WTC11 (cell line): ENCODE measurements around the gene HOXB1. TPM values are rescaled to one million over a fixed set of nuclear protein-coding genes. Genes with fewer than 3 reads are reported as not detected.

Experiments
- ATAC-seq: fragments of 200-7000 bp; cut with Tn5 transposase; 2 replicates; pipeline ENCODE4 v1.10.0; 2021; ENCODE audit warnings: mild to moderate bottlenecking, moderate library complexity
- CTCF ChIA-PET: fragments of 300-600 bp; sonication (Branson Sonifier 250); formaldehyde crosslinking; loops from one replicate; lab custom pipeline; 2021; ENCODE audit warnings: antibody characterized with exemption; lab: Charles Lee
- POLR2A ChIA-PET: fragments of 350-600 bp; sonication (Branson Sonifier 250); formaldehyde crosslinking; loops from one replicate; lab custom pipeline; 2021; ENCODE audit warnings: antibody characterized with exemption; lab: Charles Lee
- DNase-seq: peaks from one replicate; pipeline ENCODE4 v3.0.0; 2021; ENCODE audit warnings: low spot score
- H3K27ac Mint-ChIP-seq: 2 replicates; pipeline ENCODE4 v1.8.0; 2021; ENCODE audit warnings: mixed read lengths
- H3K27me3 Mint-ChIP-seq: 2 replicates; pipeline ENCODE4 v1.8.0; 2021; ENCODE audit warnings: low read depth, mild to moderate bottlenecking, moderate library complexity, mixed read lengths
- H3K36me3 Mint-ChIP-seq: 2 replicates; pipeline ENCODE4 v1.8.0; 2021; ENCODE audit warnings: mixed read lengths
- H3K4me1 Mint-ChIP-seq: 2 replicates; pipeline ENCODE4 v1.8.0; 2022; ENCODE audit warnings: mixed read lengths
- H3K4me3 Mint-ChIP-seq: 2 replicates; pipeline ENCODE4 v1.8.0; 2021; ENCODE audit warnings: mild to moderate bottlenecking, moderate library complexity, mixed read lengths
- H3K9me3 Mint-ChIP-seq: 2 replicates; pipeline ENCODE4 v1.8.0; 2021; ENCODE audit warnings: mixed read lengths
- GABPB1 ChIP-seq: sonication (generic); formaldehyde crosslinking; IDR thresholded peaks from 2 replicates; pipeline ENCODE4 v1.8.1; 2023; ENCODE audit warnings: mild to moderate bottlenecking, missing genetic modification reagents
- GTF2I ChIP-seq: fragments of 250-450 bp; sonication (Bioruptor Pico); conservative IDR thresholded peaks from 2 replicates; pipeline ENCODE4 v1.4.0; 2021; ENCODE audit warnings: mild to moderate bottlenecking
- IRF2 ChIP-seq: sonication (generic); formaldehyde crosslinking; IDR thresholded peaks from 2 replicates; pipeline ENCODE4 v1.8.0; 2022; ENCODE audit warnings: low read depth, missing genetic modification reagents, borderline replicate concordance
- KAT7 ChIP-seq: sonication (generic); formaldehyde crosslinking; IDR thresholded peaks from 2 replicates; pipeline ENCODE4 v1.8.1; 2023; ENCODE audit warnings: missing genetic modification reagents, mild to moderate bottlenecking, borderline replicate concordance
- NFE2L1 ChIP-seq: sonication (generic); formaldehyde crosslinking; IDR thresholded peaks from 2 replicates; pipeline ENCODE4 v1.8.1; 2023; ENCODE audit warnings: missing genetic modification reagents
- NR2C2 ChIP-seq: sonication (generic); formaldehyde crosslinking; IDR thresholded peaks from 2 replicates; pipeline ENCODE4 v1.8.0; 2022; ENCODE audit warnings: mild to moderate bottlenecking, missing genetic modification reagents
- NR3C1 ChIP-seq: sonication (generic); formaldehyde crosslinking; conservative IDR thresholded peaks from 2 replicates; pipeline ENCODE4 v1.8.1; 2023; ENCODE audit warnings: low read depth, mild to moderate bottlenecking, missing genetic modification reagents
- PRRX2 ChIP-seq: fragments of 250-450 bp; sonication (Bioruptor Pico); IDR thresholded peaks from 2 replicates; pipeline ENCODE4 v1.8.0; 2021; ENCODE audit warnings: mild to moderate bottlenecking
- ZNF232 ChIP-seq: sonication (generic); formaldehyde crosslinking; IDR thresholded peaks from 2 replicates; pipeline ENCODE4 v1.8.0; 2022; ENCODE audit warnings: mild to moderate bottlenecking, missing genetic modification reagents
- total RNA-seq: library from RNA; stranded (reverse); gene quantifications from 3 replicates; pipeline ENCODE4 v1.2.3, GENCODE V29; 2021
- TF ChIP-seq, protein P1 (sequence below): sonication (generic); formaldehyde crosslinking; IDR thresholded peaks from 2 replicates; pipeline ENCODE4 v1.8.1; 2023; ENCODE audit warnings: mild to moderate bottlenecking, missing genetic modification reagents, moderate library complexity
- TF ChIP-seq, protein P2 (sequence below): fragments of 250-450 bp; sonication (Bioruptor Pico); conservative IDR thresholded peaks from 2 replicates; pipeline ENCODE4 v1.9.0; 2021; ENCODE audit warnings: mild to moderate bottlenecking
- TF ChIP-seq, protein P3 (sequence below): sonication (generic); formaldehyde crosslinking; IDR thresholded peaks from 2 replicates; pipeline ENCODE4 v1.8.0; 2022; ENCODE audit warnings: mild to moderate bottlenecking, missing genetic modification reagents
- TF ChIP-seq, protein P4 (sequence below): sonication (generic); formaldehyde crosslinking; IDR thresholded peaks from 2 replicates; pipeline ENCODE4 v1.8.0; 2022; ENCODE audit warnings: missing genetic modification reagents
- TF ChIP-seq, protein P5 (sequence below): sonication (generic); formaldehyde crosslinking; IDR thresholded peaks from 2 replicates; pipeline ENCODE4 v1.8.0; 2023; ENCODE audit warnings: missing genetic modification reagents
- TF ChIP-seq, protein P6 (sequence below): sonication (generic); formaldehyde crosslinking; IDR thresholded peaks from 2 replicates; pipeline ENCODE4 v1.8.0; 2022; ENCODE audit warnings: mild to moderate bottlenecking, missing genetic modification reagents
- TF ChIP-seq, protein P7 (sequence below): sonication (generic); formaldehyde crosslinking; IDR thresholded peaks from 2 replicates; pipeline ENCODE4 v1.8.1; 2022; ENCODE audit warnings: mild to moderate bottlenecking, moderate library complexity, missing genetic modification reagents

HOXB1 gene
- total RNA-seq, 1 experiment from 2014 or later, result 0.63 TPM

DNA sequence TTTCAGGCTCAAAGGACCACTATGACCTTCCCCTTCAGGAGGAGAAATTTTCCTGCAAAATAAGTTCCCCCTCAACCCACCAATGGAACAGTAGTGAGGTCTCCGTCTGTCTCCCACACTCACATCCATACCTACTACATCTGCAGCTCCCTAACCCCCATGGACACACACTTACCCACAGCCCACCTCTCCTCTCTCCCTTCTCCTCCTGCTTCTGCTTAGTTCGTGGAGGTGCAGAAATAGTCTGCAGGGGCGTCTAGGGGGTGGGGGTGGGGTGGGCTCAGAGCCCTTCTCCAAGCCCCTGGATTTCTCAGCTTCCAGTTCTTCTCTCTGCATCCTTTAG lies 38.4 kb upstream of the HOXB1 start:
- no peaks in the 10 kb centered on the region for H3K9me3 Mint-ChIP-seq
- H3K36me3 Mint-ChIP-seq, result no peaks in the 10 kb centered on the region
- CTCF ChIA-PET, result interaction anchor here (0.8 to 1.1 kb wide), 2 partner anchors 18 to 67 kb away, joined by 3 to 4 read pairs; no protein-coding TSS in a partner anchor
- POLR2A ChIA-PET, result no interaction called here
- H3K27ac Mint-ChIP-seq, result no peak overlapping the region
- peaks cover 33% of the 10 kb centered on the region for H3K4me1 Mint-ChIP-seq
- no peak for DNase-seq
- H3K4me3 Mint-ChIP-seq, result no peak overlapping the region
- no peaks in the 10 kb centered on the region for H3K27me3 Mint-ChIP-seq
- no peak for ATAC-seq
- TF ChIP-seq PRRX2, result no peak

DNA sequence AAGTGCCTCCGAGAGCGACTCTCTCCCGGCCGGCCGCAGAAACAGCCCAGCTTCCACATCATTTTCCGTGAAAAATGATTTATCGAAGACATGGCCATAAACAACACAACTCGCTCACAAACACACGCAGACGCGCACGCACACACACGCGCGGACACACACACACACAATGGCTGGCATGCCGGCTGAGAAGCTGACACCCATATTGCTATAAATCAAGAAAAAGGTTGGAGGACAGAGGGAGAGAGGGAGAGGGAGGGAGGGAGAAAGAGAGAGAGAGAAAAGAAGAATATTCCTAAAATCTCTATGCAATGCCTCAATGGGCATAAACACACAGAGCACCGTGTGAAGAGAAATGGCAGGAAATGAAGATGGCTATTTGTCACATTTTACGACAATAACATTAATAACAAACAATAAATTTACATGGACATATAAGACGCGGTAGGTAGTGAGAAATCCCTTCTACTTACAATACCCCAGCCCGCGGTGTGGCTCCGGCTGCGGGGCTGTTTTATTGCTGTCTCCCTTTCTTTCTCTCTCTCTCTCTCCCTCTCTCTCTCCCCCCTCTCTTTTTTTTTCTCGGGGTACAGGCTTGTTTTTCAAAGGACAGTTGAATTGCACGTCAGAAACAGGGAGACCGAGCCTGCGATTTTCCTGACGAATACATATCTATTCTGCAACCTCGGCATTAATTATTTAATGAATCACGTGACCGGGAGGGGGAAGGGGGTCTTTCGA lies 37.9 kb upstream of the HOXB1 start:
- CTCF ChIA-PET, result interaction anchor here (0.6 to 1.1 kb wide), 2 partner anchors 18 to 68 kb away, joined by 3 to 4 read pairs (median 4); no protein-coding TSS in a partner anchor
- Mint-ChIP-seq H3K27me3 (peaks cover 4% of the 10 kb centered on the region; the same call in 1 of the 2 replicates), H3K4me3 (0 out of 2 replicates have a peak overlapping the region, but pooled peaks have one; percentile 25), H3K4me1 (peaks cover 33% of the 10 kb centered on the region), H3K36me3 (no peaks in the 10 kb centered on the region), H3K27ac (no peak overlapping the region), H3K9me3 (no peaks in the 10 kb centered on the region)
- no peak for DNase-seq
- TF ChIP-seq, protein P1, sequence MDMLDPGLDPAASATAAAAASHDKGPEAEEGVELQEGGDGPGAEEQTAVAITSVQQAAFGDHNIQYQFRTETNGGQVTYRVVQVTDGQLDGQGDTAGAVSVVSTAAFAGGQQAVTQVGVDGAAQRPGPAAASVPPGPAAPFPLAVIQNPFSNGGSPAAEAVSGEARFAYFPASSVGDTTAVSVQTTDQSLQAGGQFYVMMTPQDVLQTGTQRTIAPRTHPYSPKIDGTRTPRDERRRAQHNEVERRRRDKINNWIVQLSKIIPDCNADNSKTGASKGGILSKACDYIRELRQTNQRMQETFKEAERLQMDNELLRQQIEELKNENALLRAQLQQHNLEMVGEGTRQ, result peak; percentile 42
- TF ChIP-seq, protein P2, sequence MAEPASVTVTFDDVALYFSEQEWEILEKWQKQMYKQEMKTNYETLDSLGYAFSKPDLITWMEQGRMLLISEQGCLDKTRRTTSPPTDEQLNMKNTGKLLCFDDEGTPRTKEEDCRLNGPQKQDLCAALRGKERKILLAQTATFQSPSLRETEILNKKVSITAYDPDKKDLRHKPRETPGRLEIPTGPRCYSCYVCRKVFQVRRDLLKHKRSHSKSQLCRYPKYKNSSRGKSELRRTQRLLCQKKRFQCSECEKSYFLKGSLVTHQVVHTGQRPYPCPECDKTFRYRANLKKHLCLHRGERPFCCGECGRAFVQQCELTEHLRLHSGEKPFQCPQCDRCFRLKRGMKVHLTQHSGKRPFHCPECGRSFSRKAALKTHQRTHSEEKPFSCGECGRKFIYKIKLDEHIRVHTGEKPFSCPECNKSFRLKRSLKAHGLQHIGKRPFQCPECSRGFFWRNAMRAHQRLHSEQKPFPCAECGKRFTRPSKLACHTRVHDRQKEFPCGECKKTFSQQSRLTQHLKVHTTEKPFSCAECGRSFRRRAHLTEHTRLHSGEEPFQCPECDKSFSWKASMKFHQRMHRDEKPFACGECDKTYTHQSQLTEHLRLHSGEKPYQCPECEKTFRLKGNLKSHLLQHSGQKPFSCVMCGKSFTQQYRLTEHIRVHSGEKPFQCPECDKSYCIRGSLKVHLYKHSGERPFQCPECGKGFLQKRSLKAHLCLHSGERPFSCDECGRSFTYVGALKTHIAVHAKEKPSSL, result no peak
- TF ChIP-seq GABPB1 (CRISPR knock-in tag) (no peak), NFE2L1 (no peak)
- TF ChIP-seq, protein P3, sequence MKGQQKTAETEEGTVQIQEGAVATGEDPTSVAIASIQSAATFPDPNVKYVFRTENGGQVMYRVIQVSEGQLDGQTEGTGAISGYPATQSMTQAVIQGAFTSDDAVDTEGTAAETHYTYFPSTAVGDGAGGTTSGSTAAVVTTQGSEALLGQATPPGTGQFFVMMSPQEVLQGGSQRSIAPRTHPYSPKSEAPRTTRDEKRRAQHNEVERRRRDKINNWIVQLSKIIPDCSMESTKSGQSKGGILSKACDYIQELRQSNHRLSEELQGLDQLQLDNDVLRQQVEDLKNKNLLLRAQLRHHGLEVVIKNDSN (CRISPR knock-in tag), result peak; percentile 17; the same call in 1 of the 2 replicates
- no peak for ATAC-seq
- POLR2A ChIA-PET, result no interaction called here

DNA sequence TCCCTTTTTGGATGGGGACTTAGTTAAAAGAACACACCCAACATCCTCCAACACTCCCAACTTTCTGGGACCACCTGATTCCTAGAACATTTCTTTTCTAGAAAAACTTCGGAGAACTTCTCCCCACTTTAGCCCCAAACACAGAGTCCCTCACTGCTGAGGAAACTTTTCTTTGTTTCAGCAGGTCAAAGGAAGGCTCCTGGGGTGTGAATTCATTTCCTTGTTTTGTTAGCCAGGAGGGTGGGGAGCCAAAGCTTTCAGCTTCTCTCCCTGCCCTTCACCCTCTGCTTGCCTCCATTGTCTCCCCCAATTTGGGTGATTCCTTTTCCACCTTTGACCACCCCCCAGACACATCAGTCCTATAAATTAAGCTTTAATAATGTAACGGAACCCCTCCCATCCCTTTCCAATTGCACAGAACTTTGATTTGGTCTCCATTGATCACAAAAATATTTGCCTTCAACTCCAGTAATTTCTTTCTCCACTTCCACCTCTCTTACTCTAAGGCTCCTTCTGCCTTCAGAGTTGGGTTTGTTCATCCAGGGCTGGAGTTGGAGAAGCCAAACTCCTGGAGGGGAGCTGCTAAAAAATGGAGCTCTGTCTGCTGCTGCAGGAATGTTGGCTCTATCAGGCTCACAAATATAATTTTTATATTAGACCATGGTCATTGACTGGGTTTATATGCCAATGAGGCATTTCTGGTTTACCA lies 37.0 kb upstream of the HOXB1 start:
- CTCF ChIA-PET, result interaction anchor here (0.6 to 1.0 kb wide), 2 partner anchors 69 to 104 kb away, joined by 3 to 8 read pairs (median 4); no protein-coding TSS in a partner anchor
- H3K27me3 Mint-ChIP-seq, result peaks cover 13% of the 10 kb centered on the region; the same call in 1 of the 2 replicates
- ATAC-seq (peak; percentile 8; the same call in 1 of the 2 replicates), DNase-seq (no peak)
- POLR2A ChIA-PET, result no interaction called here
- no peaks in the 10 kb centered on the region for H3K36me3 Mint-ChIP-seq
- no peak overlapping the region for H3K4me3 Mint-ChIP-seq
- H3K27ac Mint-ChIP-seq, result no peak overlapping the region
- H3K9me3 Mint-ChIP-seq, result no peaks in the 10 kb centered on the region
- H3K4me1 Mint-ChIP-seq, result peaks cover 30% of the 10 kb centered on the region
- no peak for TF ChIP-seq IRF2 (CRISPR knock-in tag)
- no peak for TF ChIP-seq NR2C2 (CRISPR knock-in tag)
- TF ChIP-seq, protein P4, sequence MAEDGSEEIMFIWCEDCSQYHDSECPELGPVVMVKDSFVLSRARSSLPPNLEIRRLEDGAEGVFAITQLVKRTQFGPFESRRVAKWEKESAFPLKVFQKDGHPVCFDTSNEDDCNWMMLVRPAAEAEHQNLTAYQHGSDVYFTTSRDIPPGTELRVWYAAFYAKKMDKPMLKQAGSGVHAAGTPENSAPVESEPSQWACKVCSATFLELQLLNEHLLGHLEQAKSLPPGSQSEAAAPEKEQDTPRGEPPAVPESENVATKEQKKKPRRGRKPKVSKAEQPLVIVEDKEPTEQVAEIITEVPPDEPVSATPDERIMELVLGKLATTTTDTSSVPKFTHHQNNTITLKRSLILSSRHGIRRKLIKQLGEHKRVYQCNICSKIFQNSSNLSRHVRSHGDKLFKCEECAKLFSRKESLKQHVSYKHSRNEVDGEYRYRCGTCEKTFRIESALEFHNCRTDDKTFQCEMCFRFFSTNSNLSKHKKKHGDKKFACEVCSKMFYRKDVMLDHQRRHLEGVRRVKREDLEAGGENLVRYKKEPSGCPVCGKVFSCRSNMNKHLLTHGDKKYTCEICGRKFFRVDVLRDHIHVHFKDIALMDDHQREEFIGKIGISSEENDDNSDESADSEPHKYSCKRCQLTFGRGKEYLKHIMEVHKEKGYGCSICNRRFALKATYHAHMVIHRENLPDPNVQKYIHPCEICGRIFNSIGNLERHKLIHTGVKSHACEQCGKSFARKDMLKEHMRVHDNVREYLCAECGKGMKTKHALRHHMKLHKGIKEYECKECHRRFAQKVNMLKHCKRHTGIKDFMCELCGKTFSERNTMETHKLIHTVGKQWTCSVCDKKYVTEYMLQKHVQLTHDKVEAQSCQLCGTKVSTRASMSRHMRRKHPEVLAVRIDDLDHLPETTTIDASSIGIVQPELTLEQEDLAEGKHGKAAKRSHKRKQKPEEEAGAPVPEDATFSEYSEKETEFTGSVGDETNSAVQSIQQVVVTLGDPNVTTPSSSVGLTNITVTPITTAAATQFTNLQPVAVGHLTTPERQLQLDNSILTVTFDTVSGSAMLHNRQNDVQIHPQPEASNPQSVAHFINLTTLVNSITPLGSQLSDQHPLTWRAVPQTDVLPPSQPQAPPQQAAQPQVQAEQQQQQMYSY (CRISPR knock-in tag), result no peak
- no peak for TF ChIP-seq KAT7
- TF ChIP-seq, protein P5, sequence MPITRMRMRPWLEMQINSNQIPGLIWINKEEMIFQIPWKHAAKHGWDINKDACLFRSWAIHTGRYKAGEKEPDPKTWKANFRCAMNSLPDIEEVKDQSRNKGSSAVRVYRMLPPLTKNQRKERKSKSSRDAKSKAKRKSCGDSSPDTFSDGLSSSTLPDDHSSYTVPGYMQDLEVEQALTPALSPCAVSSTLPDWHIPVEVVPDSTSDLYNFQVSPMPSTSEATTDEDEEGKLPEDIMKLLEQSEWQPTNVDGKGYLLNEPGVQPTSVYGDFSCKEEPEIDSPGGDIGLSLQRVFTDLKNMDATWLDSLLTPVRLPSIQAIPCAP (CRISPR knock-in tag), result no peak
- no peak for TF ChIP-seq ZNF232
- no peak for TF ChIP-seq NR3C1 (CRISPR knock-in tag)
- TF ChIP-seq, protein P6, sequence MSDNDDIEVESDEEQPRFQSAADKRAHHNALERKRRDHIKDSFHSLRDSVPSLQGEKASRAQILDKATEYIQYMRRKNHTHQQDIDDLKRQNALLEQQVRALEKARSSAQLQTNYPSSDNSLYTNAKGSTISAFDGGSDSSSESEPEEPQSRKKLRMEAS (CRISPR knock-in tag), result no peak
- TF ChIP-seq, protein P2, result no peak
- TF ChIP-seq, protein P7, sequence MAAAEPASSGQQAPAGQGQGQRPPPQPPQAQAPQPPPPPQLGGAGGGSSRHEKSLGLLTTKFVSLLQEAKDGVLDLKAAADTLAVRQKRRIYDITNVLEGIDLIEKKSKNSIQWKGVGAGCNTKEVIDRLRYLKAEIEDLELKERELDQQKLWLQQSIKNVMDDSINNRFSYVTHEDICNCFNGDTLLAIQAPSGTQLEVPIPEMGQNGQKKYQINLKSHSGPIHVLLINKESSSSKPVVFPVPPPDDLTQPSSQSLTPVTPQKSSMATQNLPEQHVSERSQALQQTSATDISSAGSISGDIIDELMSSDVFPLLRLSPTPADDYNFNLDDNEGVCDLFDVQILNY (CRISPR knock-in tag), result no peak
- no peak for TF ChIP-seq GTF2I (CRISPR knock-in tag)
